Activated CD8-positive, alpha-beta T cell treated with anti-CD3 and anti-CD28 coated beads, Interleukin-2, amount 10 ng/mL, durations not matched to agents 7 days and 5 days (primary cell): ENCODE measurements around the gene JOSD2. TPM values are rescaled to one million over a fixed set of nuclear protein-coding genes. Genes with fewer than 3 reads are reported as not detected.

Experiments
- ATAC-seq: fragments of 150-1000 bp; cut with Tn5 transposase; one replicate; pipeline ENCODE4 v1.10.0; 2021; ENCODE audit warnings: moderate library complexity
- CTCF ChIA-PET: fragments of 350-600 bp; sonication (Branson Sonifier 250); formaldehyde crosslinking; loops from one replicate; lab custom pipeline; 2021; ENCODE audit warnings: antibody characterized with exemption; lab: Charles Lee
- POLR2A ChIA-PET: fragments of 350-600 bp; sonication (Branson Sonifier 250); formaldehyde crosslinking; loops from one replicate; lab custom pipeline; 2021; ENCODE audit warnings: antibody characterized with exemption; lab: Charles Lee
- DNase-seq: peaks from one replicate; pipeline ENCODE4 v3.0.0-alpha.2; 2020
- H3K27ac Mint-ChIP-seq: one replicate; pipeline ENCODE4 v1.8.0; 2021; ENCODE audit warnings: mild to moderate bottlenecking, mixed read lengths
- H3K27me3 Mint-ChIP-seq: one replicate; pipeline ENCODE4 v1.8.0; 2021; ENCODE audit warnings: low read depth, mixed read lengths
- H3K36me3 Mint-ChIP-seq: one replicate; pipeline ENCODE4 v1.8.0; 2021; ENCODE audit warnings: low read depth, mixed read lengths
- H3K4me1 Mint-ChIP-seq: one replicate; pipeline ENCODE4 v1.8.0; 2021; ENCODE audit warnings: low read depth, mixed read lengths
- H3K4me3 Mint-ChIP-seq: one replicate; pipeline ENCODE4 v1.8.0; 2021; ENCODE audit warnings: mild to moderate bottlenecking, mixed read lengths
- H3K9me3 Mint-ChIP-seq: one replicate; pipeline ENCODE4 v1.8.0; 2022; ENCODE audit warnings: mixed read lengths; ENCODE audit not compliant: insufficient read depth
- total RNA-seq, 2 experiments: library from RNA; stranded (reverse); gene quantifications; one replicate each; pipeline ENCODE4 v1.2.3, GENCODE V29; 2021

Gene JOSD2
- total RNA-seq, 2 experiments from 2014 or later: 49.8 to 51.3 TPM

GRCh38 chr19:50552540-50552939 lies 41.5 kb upstream of the JOSD2 start:
- Mint-ChIP-seq H3K27ac (no peak overlapping the region), H3K4me1 (peaks cover 4% of the 10 kb centered on the region), H3K27me3 (peaks cover 40% of the 10 kb centered on the region), H3K36me3 (no peaks in the 10 kb centered on the region), H3K9me3 (no peaks in the 10 kb centered on the region), H3K4me3 (no peak overlapping the region)
- CTCF ChIA-PET: no interaction called here
- ATAC-seq (no peak), DNase-seq (no peak)
- POLR2A ChIA-PET: no interaction called here

GRCh38 chr19:50551715-50552187 lies 40.8 kb upstream of the JOSD2 start:
- H3K36me3 Mint-ChIP-seq: no peaks in the 10 kb centered on the region
- POLR2A ChIA-PET: no interaction called here
- ATAC-seq (no peak), DNase-seq (no peak)
- no peak overlapping the region for H3K4me3 Mint-ChIP-seq
- H3K9me3 Mint-ChIP-seq: no peaks in the 10 kb centered on the region
- H3K27me3 Mint-ChIP-seq: peaks cover 37% of the 10 kb centered on the region
- CTCF ChIA-PET: no interaction called here
- H3K27ac Mint-ChIP-seq: no peak overlapping the region
- H3K4me1 Mint-ChIP-seq: peaks cover 4% of the 10 kb centered on the region

GRCh38 chr19:50551034-50551714 lies 40.2 kb upstream of the JOSD2 start:
- CTCF ChIA-PET: no interaction called here
- POLR2A ChIA-PET: no interaction called here
- peaks cover 37% of the 10 kb centered on the region for H3K27me3 Mint-ChIP-seq

GRCh38 chr19:50550594-50550966 lies 39.6 kb upstream of the JOSD2 start:
- H3K27ac Mint-ChIP-seq: no peak overlapping the region
- no peak overlapping the region for H3K4me3 Mint-ChIP-seq
- ChIA-PET CTCF (no interaction called here), POLR2A (no interaction called here)
- no peak for DNase-seq
- ATAC-seq: no peak
- H3K4me1 Mint-ChIP-seq: no peaks in the 10 kb centered on the region
- no peaks in the 10 kb centered on the region for H3K36me3 Mint-ChIP-seq
- H3K27me3 Mint-ChIP-seq: peaks cover 36% of the 10 kb centered on the region
- H3K9me3 Mint-ChIP-seq: no peaks in the 10 kb centered on the region

More at GRCh38 chr19:50551034-50551714, 40.2 kb upstream of the JOSD2 start:
- H3K27ac Mint-ChIP-seq: no peak overlapping the region
- no peaks in the 10 kb centered on the region for H3K36me3 Mint-ChIP-seq
- DNase-seq: no peak
- H3K4me3 Mint-ChIP-seq: no peak overlapping the region
- no peaks in the 10 kb centered on the region for H3K4me1 Mint-ChIP-seq
- no peak for ATAC-seq
- no peaks in the 10 kb centered on the region for H3K9me3 Mint-ChIP-seq

- H3K9me3 Mint-ChIP-seq: no peaks in the 10 kb centered on the region
- no peak overlapping the region for H3K4me3 Mint-ChIP-seq
- H3K36me3 Mint-ChIP-seq: no peaks in the 10 kb centered on the region
- DNase-seq (no peak), ATAC-seq (peak; percentile 36)
- no peak overlapping the region for H3K27ac Mint-ChIP-seq
- ChIA-PET POLR2A (no interaction called here), CTCF (interaction anchor here (1.1 kb wide), 1 partner anchor 13 kb away, joined by 3 read pairs; no protein-coding TSS in a partner anchor)
- H3K27me3 Mint-ChIP-seq: peaks cover 31% of the 10 kb centered on the region
- no peaks in the 10 kb centered on the region for H3K4me1 Mint-ChIP-seq
Observed at GRCh38 chr19:50549927-50550593, 39.1 kb upstream of the JOSD2 start.

GRCh38 chr19:50549059-50549926 lies 38.3 kb upstream of the JOSD2 start:
- Mint-ChIP-seq H3K27me3 (peaks cover 28% of the 10 kb centered on the region), H3K4me1 (no peaks in the 10 kb centered on the region), H3K4me3 (no peak overlapping the region), H3K9me3 (no peaks in the 10 kb centered on the region), H3K36me3 (no peaks in the 10 kb centered on the region), H3K27ac (no peak overlapping the region)
- CTCF ChIA-PET: interaction anchor here (1.1 kb wide), 1 partner anchor 12 kb away, joined by 3 read pairs; no protein-coding TSS in a partner anchor
- no peak for ATAC-seq
- POLR2A ChIA-PET: no interaction called here
- no peak for DNase-seq

- ATAC-seq (no peak), DNase-seq (no peak)
- Mint-ChIP-seq H3K27ac (no peak overlapping the region), H3K36me3 (no peaks in the 10 kb centered on the region), H3K4me3 (no peak overlapping the region), H3K9me3 (no peaks in the 10 kb centered on the region), H3K27me3 (peaks cover 25% of the 10 kb centered on the region), H3K4me1 (no peaks in the 10 kb centered on the region)
- ChIA-PET CTCF (interaction anchor here (1.1 kb wide), 1 partner anchor 11 kb away, joined by 3 read pairs; no protein-coding TSS in a partner anchor), POLR2A (no interaction called here)
Observed at GRCh38 chr19:50548191-50549058, 37.4 kb upstream of the JOSD2 start.

- Mint-ChIP-seq H3K36me3 (no peaks in the 10 kb centered on the region), H3K4me1 (no peaks in the 10 kb centered on the region), H3K27me3 (peaks cover 16% of the 10 kb centered on the region), H3K4me3 (no peak overlapping the region), H3K27ac (no peak overlapping the region), H3K9me3 (no peaks in the 10 kb centered on the region)
- no peak for DNase-seq
- ChIA-PET POLR2A (no interaction called here), CTCF (no interaction called here)
- no peak for ATAC-seq
Observed at GRCh38 chr19:50547385-50548190, 36.6 kb upstream of the JOSD2 start.

- no peaks in the 10 kb centered on the region for H3K9me3 Mint-ChIP-seq
- CTCF ChIA-PET: no interaction called here
Observed at GRCh38 chr19:50546527-50547221, 35.7 kb upstream of the JOSD2 start.

GRCh38 chr19:50542943-50543342 lies 32.0 kb upstream of the JOSD2 start:
- Mint-ChIP-seq H3K27ac (no peak overlapping the region), H3K9me3 (no peaks in the 10 kb centered on the region), H3K4me1 (no peaks in the 10 kb centered on the region), H3K36me3 (no peaks in the 10 kb centered on the region), H3K4me3 (no peak overlapping the region), H3K27me3 (no peaks in the 10 kb centered on the region)
- ATAC-seq (no peak), DNase-seq (no peak)
- POLR2A ChIA-PET: no interaction called here
- CTCF ChIA-PET: interaction anchor here (3.3 kb wide), 1 partner anchor 13 kb away, joined by 20 read pairs; no protein-coding TSS in a partner anchor

More at GRCh38 chr19:50546527-50547221, 35.7 kb upstream of the JOSD2 start:
- no peak overlapping the region for H3K27ac Mint-ChIP-seq
- H3K4me1 Mint-ChIP-seq: no peaks in the 10 kb centered on the region
- peaks cover 10% of the 10 kb centered on the region for H3K27me3 Mint-ChIP-seq
- POLR2A ChIA-PET: no interaction called here
- no peak overlapping the region for H3K4me3 Mint-ChIP-seq
- DNase-seq: no peak
- ATAC-seq: no peak
- H3K36me3 Mint-ChIP-seq: no peaks in the 10 kb centered on the region
